Ammon's horn (tissue), 1 donor: ENCODE results near the gene ZBTB20.

Source experiments
- DNase-seq: peaks from one replicate; pipeline ENCODE4 v3.0.0-alpha.2; 2016; ENCODE audit warnings: low spot score

Gene ZBTB20

GRCh38 chr3:114928989-114929640 lies 218.0 kb downstream of the ZBTB20 start:
- DNase-seq: no peak

GRCh38 chr3:114904633-114905032 lies 242.5 kb downstream of the ZBTB20 start:
- no peak for DNase-seq

- no peak for DNase-seq
Measured at GRCh38 chr3:114903213-114903612, 243.9 kb downstream of the ZBTB20 start.

GRCh38 chr3:114902691-114903101 lies 244.4 kb downstream of the ZBTB20 start:
- DNase-seq: no peak

GRCh38 chr3:114900908-114901307 lies 246.2 kb downstream of the ZBTB20 start:
- no peak for DNase-seq

GRCh38 chr3:114899186-114899931 lies 247.7 kb downstream of the ZBTB20 start:
- peak; percentile 66 for DNase-seq

GRCh38 chr3:114896978-114897377 lies 250.1 kb downstream of the ZBTB20 start:
- no peak for DNase-seq

GRCh38 chr3:114893361-114893760 lies 253.7 kb downstream of the ZBTB20 start:
- DNase-seq: no peak

- DNase-seq: no peak
Measured at GRCh38 chr3:114892880-114893279, 254.2 kb downstream of the ZBTB20 start.

- no peak for DNase-seq
Measured at GRCh38 chr3:114892131-114892879, 254.8 kb downstream of the ZBTB20 start.

- DNase-seq: no peak
Measured at GRCh38 chr3:114887806-114888205, 259.3 kb downstream of the ZBTB20 start.

- no peak for DNase-seq
Measured at GRCh38 chr3:114886905-114887304, 260.2 kb downstream of the ZBTB20 start.

- DNase-seq: no peak
Measured at GRCh38 chr3:114884213-114884923, 262.7 kb downstream of the ZBTB20 start.

- DNase-seq: no peak
Measured at GRCh38 chr3:114880078-114880477, 267.0 kb downstream of the ZBTB20 start.

- no peak for DNase-seq
Measured at GRCh38 chr3:114879059-114880031, 267.7 kb downstream of the ZBTB20 start.

GRCh38 chr3:114878114-114878839 lies 268.8 kb downstream of the ZBTB20 start:
- no peak for DNase-seq

GRCh38 chr3:114877378-114878113 lies 269.5 kb downstream of the ZBTB20 start:
- DNase-seq: peak; percentile 61

- DNase-seq: no peak
Measured at GRCh38 chr3:114874522-114874971, 272.5 kb downstream of the ZBTB20 start.

- no peak for DNase-seq
Measured at GRCh38 chr3:114873591-114873990, 273.5 kb downstream of the ZBTB20 start.

- no peak for DNase-seq
Measured at GRCh38 chr3:114872588-114872987, 274.5 kb downstream of the ZBTB20 start.
